Body of pancreas (tissue), 4 donors: ENCODE measurements around the gene CFAP58. TPM values are rescaled to one million over a fixed set of nuclear protein-coding genes. Genes with fewer than 3 reads are reported as not detected.

ENCODE experiments used
- ATAC-seq: fragments of 150-250 bp; one replicate; pipeline ENCODE4 v1.9.1; 2016
- DNase-seq, 4 donors: peaks; one replicate each; pipeline ENCODE4 v3.0.0-alpha.2; 2019
- H3K27ac ChIP-seq, 4 donors: fragments of 200-600 bp; sonication (generic); 1 replicate in 3 of 4; 2 replicates in 1 of 4; pipeline versions ENCODE4 v1.5.1 to v1.6.1; 2016 to 2019; ENCODE audit warnings: mild to moderate bottlenecking in 1 of 4, mixed read lengths in 1 of 4, moderate library complexity in 1 of 4
- H3K27me3 ChIP-seq, 2 donors: fragments of 200-600 bp; sonication (generic); one replicate each; pipeline ENCODE4 v1.6.0; 2016; ENCODE audit warnings: mild to moderate bottlenecking in 1 of 2
- H3K36me3 ChIP-seq, 2 donors: fragments of 200-600 bp; sonication (generic); replicated peaks in 1 of 2; 2 replicates each; pipeline ENCODE4 v1.5.1; 2016; ENCODE audit warnings: low read depth in 2 of 2; ENCODE audit not compliant: insufficient read depth in 1 of 2
- H3K4me1 ChIP-seq: fragments of 200-600 bp; sonication (generic); one replicate; pipeline ENCODE4 v1.6.0; 2016
- H3K4me3 ChIP-seq, 2 donors: fragments of 200-600 bp; sonication (generic); 1 replicate in 1 of 2; 2 replicates in 1 of 2; pipeline ENCODE4 v1.5.1; 2016 to 2019
- H3K9me3 ChIP-seq, 3 donors: fragments of 200-600 bp; sonication (generic); 1 replicate in 2 of 3; 2 replicates in 1 of 3; pipeline ENCODE4 v1.5.1; 2016
- CTCF ChIP-seq, 7 experiments: fragments of 450-650 bp in 4 of 7; fragments of 200-600 bp in 3 of 7; sonication (generic) in 3 of 7; IDR thresholded peaks; one replicate each; pipeline ENCODE4 v1.5.1; 2016 to 2019; ENCODE audit warnings: antibody characterized with exemption in 7 of 7
- POLR2A ChIP-seq, 3 donors: fragments of 450-650 bp; IDR thresholded peaks; one replicate each; pipeline ENCODE4 v1.6.1; 2016; ENCODE audit warnings: antibody characterized with exemption in 3 of 3, mild to moderate bottlenecking in 2 of 3
- WGBS, 2 donors: methylation state at CpG; one replicate each; pipeline ENCODE4 v1.1.5; 2017; 5-methylcytosine and 5-hydroxymethylcytosine counted together
- intact Hi-C: fragments of 100-400 bp; cut with DNase I; formaldehyde crosslinking; loops from one replicate; pipeline ENCODE4 v1.15.1; 2023
- total RNA-seq, 2 donors: library from RNA; depleted of rRNA; stranded (reverse); fragments of >200 nt; gene quantifications; one replicate each; pipeline ENCODE4 v1.1.0, GENCODE V29; 2016

The CFAP58 gene
- total RNA-seq, 2 donors from 2014 or later: 0.26 TPM; not detected in 1

DNA sequence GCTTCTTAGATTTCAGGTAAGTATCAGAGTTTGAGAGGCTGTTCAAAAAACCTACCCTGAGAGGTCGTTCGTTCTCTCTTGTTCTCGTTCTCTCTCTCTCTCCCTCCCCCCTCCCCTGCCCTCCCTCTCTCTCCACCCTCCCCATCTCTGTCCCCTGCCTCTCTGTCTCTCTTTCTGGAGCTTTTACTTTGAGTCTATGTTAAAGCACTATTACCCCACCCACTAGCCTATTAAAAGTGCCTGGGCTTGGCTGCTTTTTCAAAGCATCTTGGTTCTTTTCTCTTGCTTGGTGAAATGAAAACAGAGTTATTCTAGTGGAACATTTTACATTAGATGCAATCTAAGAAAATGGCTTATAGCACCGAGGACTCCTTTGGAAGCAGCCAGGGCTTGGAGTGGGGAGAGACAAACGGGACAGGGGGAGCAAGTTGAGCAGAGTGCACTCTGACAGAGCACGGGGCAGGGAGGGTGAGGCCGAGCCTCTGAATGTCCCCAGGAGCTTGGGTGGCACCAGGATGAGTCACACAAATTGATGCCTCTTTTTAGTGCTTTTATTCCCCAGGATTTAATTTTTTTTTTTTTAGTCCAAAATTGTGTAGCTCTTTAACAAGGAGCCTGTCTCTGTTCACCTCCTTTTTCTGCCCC, 134.3 kb downstream of the CFAP58 start:
- no peak for TF ChIP-seq CTCF (IDR thresholded peaks at IDR 0.05)
- TF ChIP-seq POLR2A (IDR thresholded peaks at IDR 0.05): no peak
- Histone ChIP-seq H3K4me3 (no peak overlapping the region), H3K36me3 (no peaks in the 10 kb centered on the region), H3K27ac (no peak overlapping the region), H3K4me1 (no peaks in the 10 kb centered on the region), H3K27me3 (no peaks in the 10 kb centered on the region), H3K9me3 (no peaks in the 10 kb centered on the region)
- intact Hi-C loops: no loop called here
- 44 to 46% methylated on average over 7 of the region's 7 CpGs for WGBS, 2 donors
- no peak for ATAC-seq
- no peak for DNase-seq

DNA sequence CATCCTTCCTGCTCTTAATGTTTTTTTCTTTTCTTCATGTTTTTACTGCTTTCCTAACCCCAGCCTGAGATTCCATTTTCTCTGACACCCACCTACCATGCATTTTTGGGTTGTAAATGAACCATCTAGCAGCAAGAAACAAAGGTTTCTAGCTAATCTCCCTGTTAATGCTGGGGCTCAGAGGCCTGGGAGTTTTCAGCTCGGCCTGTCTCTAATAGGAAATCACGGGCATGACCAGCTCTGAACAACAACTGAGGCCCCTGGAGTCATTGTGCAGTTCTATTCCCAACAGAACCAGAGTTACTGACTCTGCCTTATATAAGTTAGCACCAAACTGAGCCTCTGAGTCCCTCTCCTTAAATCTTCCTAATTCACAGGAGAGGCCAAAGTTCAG, 134.8 kb downstream of the CFAP58 start:
- no peaks in the 10 kb centered on the region for H3K4me1 ChIP-seq
- no peaks in the 10 kb centered on the region for H3K27me3 ChIP-seq
- H3K9me3 ChIP-seq: no peaks in the 10 kb centered on the region
- ATAC-seq (no peak), DNase-seq (no peak)
- intact Hi-C loops: no loop called here
- H3K36me3 ChIP-seq: no peaks in the 10 kb centered on the region
- no peak overlapping the region for H3K4me3 ChIP-seq
- no peak overlapping the region for H3K27ac ChIP-seq
- 60 to 71% methylated on average over 2 of the region's 2 CpGs for WGBS, 2 donors
- TF ChIP-seq POLR2A (IDR thresholded peaks at IDR 0.05): no peak
- TF ChIP-seq CTCF (IDR thresholded peaks at IDR 0.05): no peak

DNA sequence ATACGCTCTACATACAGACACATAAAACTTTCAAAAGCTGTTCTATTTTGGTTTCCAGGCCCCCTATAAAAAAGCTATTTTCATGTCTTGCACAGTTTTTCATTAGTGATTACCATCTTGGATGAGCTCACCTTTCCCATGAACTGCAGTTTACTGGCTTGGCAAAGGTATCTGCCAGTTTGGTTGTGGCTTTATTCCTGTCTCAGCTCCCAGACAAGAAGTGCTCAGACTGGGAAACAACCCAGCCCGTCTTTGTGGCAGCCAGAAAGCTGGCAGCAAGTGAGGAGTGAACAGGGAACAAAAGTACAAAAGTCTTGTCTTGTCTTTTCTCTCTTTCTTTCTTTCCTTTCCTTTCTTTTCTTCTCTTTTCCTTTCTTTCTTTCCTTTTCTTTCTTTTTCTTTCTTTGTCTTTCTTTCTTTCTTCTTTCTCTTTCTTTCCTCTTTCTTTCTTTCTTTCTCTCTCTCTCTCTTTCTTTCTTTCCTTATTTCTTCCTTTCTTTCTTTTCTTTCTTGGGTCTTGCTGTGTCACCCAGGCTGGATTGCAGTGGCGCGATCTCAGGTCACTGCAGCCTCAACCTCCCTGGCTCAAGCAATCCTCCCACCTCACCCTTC, 138.8 kb downstream of the CFAP58 start:
- ATAC-seq (no peak), DNase-seq (no peak)
- no peaks in the 10 kb centered on the region for H3K36me3 ChIP-seq
- 91 to 93% methylated on average over 4 of the region's 4 CpGs for WGBS, 2 donors
- no peaks in the 10 kb centered on the region for H3K27me3 ChIP-seq
- no peaks in the 10 kb centered on the region for H3K4me1 ChIP-seq
- TF ChIP-seq POLR2A (IDR thresholded peaks at IDR 0.05) (no peak), CTCF (IDR thresholded peaks at IDR 0.05) (no peak)
- H3K4me3 ChIP-seq: no peak overlapping the region
- H3K9me3 ChIP-seq: no peaks in the 10 kb centered on the region
- intact Hi-C loops: no loop called here
- H3K27ac ChIP-seq: no peak overlapping the region

DNA sequence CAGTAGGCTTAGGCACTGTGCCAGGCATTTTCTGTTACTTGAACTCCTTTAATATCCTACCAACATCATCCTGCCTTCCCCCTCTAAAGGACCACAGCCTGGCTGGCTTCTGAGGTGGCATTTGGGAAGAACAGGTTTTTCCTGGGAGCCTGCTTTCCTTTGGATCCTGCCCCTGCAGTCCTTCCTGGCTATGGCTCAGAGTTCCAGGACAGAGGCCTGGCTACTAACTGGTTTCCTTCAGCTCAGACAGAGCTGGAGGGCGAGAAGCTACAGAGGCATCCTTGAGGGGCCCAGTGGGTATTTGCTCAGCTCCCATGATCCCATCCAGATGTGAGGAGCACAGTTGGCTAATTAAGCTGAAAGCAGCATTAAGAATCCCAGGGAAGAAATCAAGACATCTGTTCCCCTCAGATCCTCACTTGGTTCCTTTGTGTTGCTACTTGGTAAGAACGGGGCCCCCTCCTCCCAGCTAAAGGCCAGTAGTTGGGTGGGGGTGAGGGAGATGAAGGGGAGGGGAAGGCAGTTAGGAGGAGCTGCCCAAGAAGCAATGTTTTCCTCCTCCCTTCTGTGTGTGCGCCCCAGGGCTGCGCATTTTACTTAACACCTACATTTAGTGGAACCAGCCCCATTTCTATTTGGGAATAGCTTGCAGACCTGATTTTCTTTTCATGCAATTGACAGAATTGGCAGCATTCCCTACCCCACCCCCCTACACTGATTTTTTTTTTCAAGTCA, 144.9 kb downstream of the CFAP58 start:
- WGBS, 2 donors: 68 to 70% methylated on average over 4 of the region's 4 CpGs
- H3K27me3 ChIP-seq: no peaks in the 10 kb centered on the region
- no peak for DNase-seq
- intact Hi-C loops: no loop called here
- TF ChIP-seq CTCF (IDR thresholded peaks at IDR 0.05): no peak
- H3K4me3 ChIP-seq: no peak overlapping the region
- no peaks in the 10 kb centered on the region for H3K36me3 ChIP-seq
- no peaks in the 10 kb centered on the region for H3K4me1 ChIP-seq
- no peaks in the 10 kb centered on the region for H3K9me3 ChIP-seq
- no peak for ATAC-seq
- no peak overlapping the region for H3K27ac ChIP-seq
